Measurements from ENCODE around the gene SLC29A3. TPM values are rescaled to one million over a fixed set of nuclear protein-coding genes. Genes with fewer than 3 reads are reported as not detected.

SLC29A3 gene
- total RNA-seq, 1 donor from 2014 or later: 5.6 TPM

DNA sequence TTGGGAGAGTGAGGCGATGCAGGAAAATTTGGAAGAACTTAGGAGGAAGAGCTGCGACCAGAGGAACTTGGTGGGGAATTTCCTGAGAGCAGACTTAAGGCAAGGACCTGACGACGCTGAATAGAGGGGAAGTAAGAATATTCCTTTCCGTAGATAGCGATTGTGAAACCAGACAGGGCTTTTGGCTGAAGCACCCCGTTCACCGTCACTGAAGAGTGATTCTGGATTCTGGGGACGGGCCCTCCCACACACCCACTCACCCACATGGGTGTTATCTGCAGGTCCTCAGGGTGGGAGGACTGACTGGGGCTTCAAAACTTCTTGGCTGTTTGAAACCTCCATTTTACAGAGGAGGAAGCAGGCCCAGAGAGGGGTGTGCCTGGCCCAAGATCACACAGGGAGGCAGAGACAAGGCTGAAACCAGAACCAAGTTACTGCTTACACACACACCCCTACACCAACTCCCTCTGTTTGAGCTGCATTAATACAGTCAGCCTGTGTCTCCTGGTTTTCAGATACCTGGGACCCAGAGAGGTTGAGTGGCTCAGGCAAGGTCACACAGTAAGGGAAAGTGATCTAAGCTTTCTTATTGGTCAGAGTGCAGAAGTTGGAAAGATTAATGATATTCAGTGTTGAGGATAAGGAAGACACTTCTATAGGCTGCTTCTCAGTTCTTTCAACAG lies 40.4 kb downstream of the SLC29A3 start:
- Mint-ChIP-seq H3K36me3 (ENCODE audit: low read depth) (peaks cover 4% of the 10 kb centered on the region), H3K4me3 (no peak overlapping the region), H3K4me1 (no peaks in the 10 kb centered on the region), H3K27ac (no peak overlapping the region), H3K9me3 (no peaks in the 10 kb centered on the region), H3K27me3 (no peaks in the 10 kb centered on the region)
- DNase-seq: no peak
- intact Hi-C loops (cut with micrococcal nuclease): no loop called here

DNA sequence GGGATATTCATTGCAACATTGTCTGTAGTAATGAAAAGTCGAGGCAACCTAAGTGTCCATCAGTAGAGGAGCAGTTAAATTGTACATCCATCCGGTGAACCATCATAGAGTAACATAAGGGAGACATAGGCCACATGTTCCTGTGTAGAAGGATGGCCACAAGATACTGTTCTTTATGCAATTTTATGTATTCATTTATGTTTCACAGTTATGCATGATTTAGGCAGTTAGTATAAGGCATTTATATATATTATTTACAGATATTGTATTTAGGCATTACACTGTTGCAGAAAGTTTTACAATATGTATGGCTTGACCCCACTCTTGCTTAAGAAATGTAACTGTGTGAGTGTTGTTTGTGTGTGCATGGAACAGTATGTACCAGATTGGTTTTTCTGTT lies 41.7 kb downstream of the SLC29A3 start:
- Mint-ChIP-seq H3K27me3 (no peaks in the 10 kb centered on the region), H3K27ac (no peak overlapping the region), H3K9me3 (no peaks in the 10 kb centered on the region), H3K36me3 (ENCODE audit: low read depth) (peaks cover 4% of the 10 kb centered on the region), H3K4me1 (no peaks in the 10 kb centered on the region), H3K4me3 (no peak overlapping the region)
- intact Hi-C loops (cut with micrococcal nuclease): no loop called here
- no peak for DNase-seq

DNA sequence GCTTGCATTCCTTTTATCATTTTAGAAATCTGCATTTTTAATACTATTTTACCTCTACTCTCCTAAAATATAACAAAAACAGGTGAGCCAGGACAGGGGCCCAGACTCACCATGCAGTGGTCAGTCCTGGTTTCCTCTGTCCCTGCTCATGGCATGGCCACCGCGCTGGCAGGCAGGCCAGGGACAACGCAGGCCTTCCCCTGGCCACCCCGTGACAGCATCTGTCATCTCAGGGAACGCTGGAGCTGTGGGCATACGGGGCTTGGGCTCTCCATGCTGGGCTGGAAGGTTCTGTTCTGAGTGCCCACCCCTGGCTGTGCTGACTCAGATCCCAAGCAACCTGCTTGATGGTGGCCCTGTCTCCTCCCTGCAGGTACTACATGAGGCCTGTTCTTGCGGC lies 42.5 kb downstream of the SLC29A3 start:
- no peak overlapping the region for H3K27ac Mint-ChIP-seq
- H3K4me1 Mint-ChIP-seq: no peaks in the 10 kb centered on the region

DNA sequence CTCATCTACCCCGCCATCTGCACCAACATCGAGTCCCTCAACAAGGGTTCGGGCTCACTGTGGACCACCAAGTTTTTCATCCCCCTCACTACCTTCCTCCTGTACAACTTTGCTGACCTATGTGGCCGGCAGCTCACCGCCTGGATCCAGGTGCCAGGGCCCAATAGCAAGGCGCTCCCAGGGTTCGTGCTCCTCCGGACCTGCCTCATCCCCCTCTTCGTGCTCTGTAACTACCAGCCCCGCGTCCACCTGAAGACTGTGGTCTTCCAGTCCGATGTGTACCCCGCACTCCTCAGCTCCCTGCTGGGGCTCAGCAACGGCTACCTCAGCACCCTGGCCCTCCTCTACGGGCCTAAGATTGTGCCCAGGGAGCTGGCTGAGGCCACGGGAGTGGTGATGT lies 43.1 kb downstream of the SLC29A3 start:
- H3K4me3 Mint-ChIP-seq: no peak overlapping the region
- H3K9me3 Mint-ChIP-seq: no peaks in the 10 kb centered on the region
- intact Hi-C loops (cut with micrococcal nuclease): no loop called here
- DNase-seq: no peak
- no peaks in the 10 kb centered on the region for H3K4me1 Mint-ChIP-seq
- H3K27ac Mint-ChIP-seq: no peak overlapping the region
- no peaks in the 10 kb centered on the region for H3K27me3 Mint-ChIP-seq
- peaks cover 4% of the 10 kb centered on the region for H3K36me3 Mint-ChIP-seq (ENCODE audit: low read depth)

More for the DNA sequence above, 42.5 kb downstream of the SLC29A3 start:
- Mint-ChIP-seq H3K36me3 (ENCODE audit: low read depth) (peaks cover 4% of the 10 kb centered on the region), H3K9me3 (no peaks in the 10 kb centered on the region), H3K4me3 (no peak overlapping the region), H3K27me3 (no peaks in the 10 kb centered on the region)
- intact Hi-C loops (cut with micrococcal nuclease): no loop called here
- DNase-seq: no peak

DNA sequence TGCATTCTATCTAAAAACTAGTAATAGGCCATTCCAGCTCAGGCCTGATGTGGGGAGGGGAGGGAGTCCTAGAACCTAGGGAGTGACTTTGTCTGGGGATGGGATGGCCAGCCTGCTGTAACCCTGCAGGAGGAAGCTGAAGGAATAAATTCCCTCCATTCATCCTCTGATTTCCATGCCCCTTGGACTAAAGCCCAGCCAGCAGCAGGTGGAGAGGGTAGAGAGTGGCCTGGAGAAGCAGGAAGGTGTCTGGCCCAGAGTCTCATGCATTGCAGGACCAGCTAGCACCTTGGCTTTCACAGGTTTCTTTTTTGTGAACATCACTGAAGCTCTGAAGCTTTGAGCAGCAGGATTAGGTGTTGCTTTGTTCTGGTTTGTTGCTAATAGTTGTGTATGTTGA lies 44.9 kb downstream of the SLC29A3 start:
- intact Hi-C loops (cut with micrococcal nuclease): no loop called here
- H3K36me3 Mint-ChIP-seq (ENCODE audit: low read depth): peaks cover 4% of the 10 kb centered on the region
- DNase-seq: no peak
- H3K27ac Mint-ChIP-seq: no peak overlapping the region
- no peaks in the 10 kb centered on the region for H3K4me1 Mint-ChIP-seq
- no peaks in the 10 kb centered on the region for H3K9me3 Mint-ChIP-seq
- no peaks in the 10 kb centered on the region for H3K27me3 Mint-ChIP-seq
- H3K4me3 Mint-ChIP-seq: no peak overlapping the region

DNA sequence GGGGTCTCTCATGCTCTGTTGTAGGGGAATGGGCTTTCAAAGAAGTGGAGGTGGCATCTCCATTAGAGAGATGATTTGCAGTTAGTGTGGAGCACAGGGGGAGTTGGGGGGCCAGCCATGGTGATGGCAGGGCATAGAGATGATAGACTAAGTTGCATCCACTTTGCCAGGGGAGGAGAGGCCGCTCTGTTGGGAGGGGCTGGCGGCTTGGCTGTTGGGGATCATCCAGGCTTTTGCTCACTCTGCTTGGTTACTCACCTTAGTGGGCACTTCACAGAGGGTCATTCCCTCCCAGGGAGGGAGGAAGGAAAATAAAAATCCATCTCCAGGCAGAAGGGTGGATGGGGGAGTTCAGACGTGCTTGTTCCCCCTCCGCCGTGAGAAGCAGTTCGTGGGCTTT lies 46.3 kb downstream of the SLC29A3 start:
- intact Hi-C loops (cut with micrococcal nuclease): no loop called here
- H3K36me3 Mint-ChIP-seq (ENCODE audit: low read depth): peaks cover 2% of the 10 kb centered on the region
- H3K27ac Mint-ChIP-seq: peak overlapping the region; percentile 35
- no peaks in the 10 kb centered on the region for H3K4me1 Mint-ChIP-seq
- no peaks in the 10 kb centered on the region for H3K27me3 Mint-ChIP-seq
- DNase-seq: no peak
- no peak overlapping the region for H3K4me3 Mint-ChIP-seq
- H3K9me3 Mint-ChIP-seq: no peaks in the 10 kb centered on the region

DNA sequence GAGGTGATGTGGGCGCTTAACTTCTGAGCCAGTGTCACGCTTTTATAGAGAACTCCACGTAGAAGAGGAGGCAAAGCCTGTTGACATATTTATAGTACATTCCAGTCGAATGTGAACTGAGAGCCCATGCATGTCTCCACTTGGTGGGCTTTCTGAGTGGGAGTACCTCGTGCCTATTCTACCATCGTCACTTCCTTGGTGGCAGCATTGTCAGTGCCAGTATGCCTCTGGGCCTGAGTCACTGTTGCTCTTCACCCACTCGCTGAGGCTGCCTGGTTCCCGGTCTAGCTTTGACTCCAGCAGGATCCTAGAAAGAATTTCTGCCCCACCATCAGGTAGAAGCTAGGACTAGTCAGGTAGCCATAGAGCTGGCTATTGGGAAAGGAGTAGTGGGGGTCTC lies 47.6 kb downstream of the SLC29A3 start:
- no peak overlapping the region for H3K4me3 Mint-ChIP-seq
- intact Hi-C loops (cut with micrococcal nuclease): no loop called here
- DNase-seq: no peak
- H3K4me1 Mint-ChIP-seq: no peaks in the 10 kb centered on the region
- H3K27ac Mint-ChIP-seq: no peak overlapping the region
- peaks cover 5% of the 10 kb centered on the region for H3K27me3 Mint-ChIP-seq
- no peaks in the 10 kb centered on the region for H3K9me3 Mint-ChIP-seq
- H3K36me3 Mint-ChIP-seq (ENCODE audit: low read depth): peaks cover 2% of the 10 kb centered on the region

DNA sequence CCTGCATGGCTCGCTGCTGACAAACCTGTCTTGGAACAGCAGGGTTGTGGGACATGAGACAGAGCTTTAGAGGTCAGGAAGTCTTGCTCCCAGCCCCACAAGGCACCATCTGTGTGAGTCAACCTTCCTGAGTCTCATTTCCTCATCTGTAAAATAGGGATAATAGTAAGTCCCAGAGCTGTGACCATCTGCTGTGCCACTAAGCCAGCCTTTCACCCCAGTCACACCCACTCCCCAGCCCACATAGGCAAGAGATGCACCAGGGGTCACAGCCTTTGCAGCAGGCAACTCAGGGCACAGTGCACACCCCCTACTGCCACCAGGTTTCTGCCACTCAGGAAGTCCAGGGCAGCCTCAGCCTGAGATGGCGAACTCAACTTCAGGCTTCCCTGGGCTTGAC lies 48.2 kb downstream of the SLC29A3 start:
- H3K27ac Mint-ChIP-seq: no peak overlapping the region
- H3K4me3 Mint-ChIP-seq: no peak overlapping the region
- no peaks in the 10 kb centered on the region for H3K36me3 Mint-ChIP-seq (ENCODE audit: low read depth)
- no peaks in the 10 kb centered on the region for H3K4me1 Mint-ChIP-seq
- intact Hi-C loops (cut with micrococcal nuclease): no loop called here
- H3K9me3 Mint-ChIP-seq: no peaks in the 10 kb centered on the region
- peaks cover 6% of the 10 kb centered on the region for H3K27me3 Mint-ChIP-seq
- no peak for DNase-seq

DNA sequence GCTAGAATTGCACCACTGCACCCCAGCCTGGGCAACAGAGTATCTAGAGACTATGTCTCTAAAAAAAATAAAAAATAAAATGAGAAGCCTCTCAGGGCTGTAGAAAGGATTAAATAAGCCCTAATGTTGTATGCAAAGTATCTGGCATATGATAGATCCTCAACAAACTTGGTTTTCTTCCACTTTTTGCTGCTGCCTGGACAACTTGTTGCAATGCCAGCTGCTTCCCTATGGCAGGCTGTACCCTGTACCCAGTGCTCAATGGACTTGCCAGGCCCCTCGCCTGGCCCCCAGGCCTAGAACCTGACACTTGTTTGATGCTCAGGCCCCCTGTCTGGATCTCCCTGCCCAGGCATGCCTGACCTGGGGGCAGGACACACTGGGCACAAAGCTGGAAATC lies 49.1 kb downstream of the SLC29A3 start:
- intact Hi-C loops (cut with micrococcal nuclease): no loop called here
- no peak overlapping the region for H3K4me3 Mint-ChIP-seq
- no peaks in the 10 kb centered on the region for H3K36me3 Mint-ChIP-seq (ENCODE audit: low read depth)
- H3K27me3 Mint-ChIP-seq: peaks cover 6% of the 10 kb centered on the region
- H3K9me3 Mint-ChIP-seq: no peaks in the 10 kb centered on the region
- no peak overlapping the region for H3K27ac Mint-ChIP-seq
- no peak for DNase-seq
- no peaks in the 10 kb centered on the region for H3K4me1 Mint-ChIP-seq

DNA sequence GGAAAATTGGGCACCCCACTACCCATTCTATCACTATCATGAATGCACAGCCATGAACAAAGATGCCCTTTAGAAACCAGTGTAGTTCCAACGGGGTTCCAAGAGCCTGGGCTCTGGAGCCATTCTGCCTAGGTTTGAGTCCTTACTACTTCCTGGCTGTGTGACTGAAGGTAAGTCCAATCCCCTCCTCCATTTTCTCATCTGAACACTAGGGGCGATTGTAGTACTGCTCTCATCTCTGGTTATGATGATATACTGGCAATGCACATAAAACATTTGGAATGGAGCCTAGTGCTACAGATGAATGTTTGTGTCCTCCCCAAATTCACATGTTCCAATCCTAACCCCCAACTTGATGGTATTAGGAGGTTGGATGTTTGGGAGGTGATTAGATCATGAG lies 49.6 kb downstream of the SLC29A3 start:
- intact Hi-C loops (cut with micrococcal nuclease): no loop called here
- H3K36me3 Mint-ChIP-seq (ENCODE audit: low read depth): no peaks in the 10 kb centered on the region
- H3K4me1 Mint-ChIP-seq: no peaks in the 10 kb centered on the region
- DNase-seq: no peak
- H3K4me3 Mint-ChIP-seq: no peak overlapping the region
- H3K9me3 Mint-ChIP-seq: no peaks in the 10 kb centered on the region
- H3K27ac Mint-ChIP-seq: no peak overlapping the region
- H3K27me3 Mint-ChIP-seq: peaks cover 6% of the 10 kb centered on the region

DNA sequence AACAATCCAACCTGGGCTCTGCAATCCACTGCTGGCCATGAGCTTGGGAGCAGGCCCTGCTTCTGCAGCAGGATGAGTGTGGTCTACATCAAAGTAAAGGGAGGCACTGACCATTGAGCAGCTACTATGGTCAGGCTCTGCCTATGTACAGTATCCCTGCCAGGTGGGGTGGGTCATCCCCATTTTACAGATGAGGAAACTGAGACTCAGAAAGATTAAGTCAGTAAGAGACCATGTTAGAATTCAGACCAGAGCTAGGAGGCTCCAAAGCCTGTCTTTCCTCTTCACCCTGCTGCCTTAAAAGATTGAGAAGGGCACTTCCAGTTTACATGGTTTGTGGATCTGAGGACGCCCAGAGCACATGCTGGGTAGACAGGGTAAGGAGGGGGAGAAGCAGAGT lies 50.5 kb downstream of the SLC29A3 start:
- peaks cover 6% of the 10 kb centered on the region for H3K27me3 Mint-ChIP-seq
- intact Hi-C loops (cut with micrococcal nuclease): no loop called here
- H3K4me1 Mint-ChIP-seq: no peaks in the 10 kb centered on the region
- H3K4me3 Mint-ChIP-seq: no peak overlapping the region
- no peak overlapping the region for H3K27ac Mint-ChIP-seq
- H3K9me3 Mint-ChIP-seq: no peaks in the 10 kb centered on the region
- no peaks in the 10 kb centered on the region for H3K36me3 Mint-ChIP-seq (ENCODE audit: low read depth)
- no peak for DNase-seq

DNA sequence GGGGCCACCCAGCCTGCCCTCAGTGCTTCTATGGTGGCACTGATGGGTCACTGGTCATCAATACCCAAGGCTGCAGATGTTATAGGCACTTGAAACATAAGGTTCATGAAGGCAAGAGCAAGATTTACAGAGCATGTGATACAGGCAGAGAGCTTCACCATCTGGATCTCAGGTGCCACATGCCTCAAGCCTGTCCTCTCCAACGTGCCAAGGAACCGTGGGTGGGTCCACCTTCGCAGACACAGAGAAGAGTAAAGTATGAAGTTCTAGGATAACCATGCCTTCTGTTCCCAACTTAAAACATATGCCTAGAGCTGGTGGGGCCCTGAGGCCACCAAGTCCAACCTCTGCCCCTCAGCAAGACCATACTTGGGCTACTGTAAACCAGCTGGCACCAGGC lies 51.0 kb downstream of the SLC29A3 start:
- H3K27ac Mint-ChIP-seq: no peak overlapping the region
- intact Hi-C loops (cut with micrococcal nuclease): no loop called here
- H3K36me3 Mint-ChIP-seq (ENCODE audit: low read depth): no peaks in the 10 kb centered on the region
- no peak for DNase-seq
- no peaks in the 10 kb centered on the region for H3K4me1 Mint-ChIP-seq
- H3K4me3 Mint-ChIP-seq: no peak overlapping the region
- H3K27me3 Mint-ChIP-seq: peaks cover 8% of the 10 kb centered on the region
- H3K9me3 Mint-ChIP-seq: no peaks in the 10 kb centered on the region

DNA sequence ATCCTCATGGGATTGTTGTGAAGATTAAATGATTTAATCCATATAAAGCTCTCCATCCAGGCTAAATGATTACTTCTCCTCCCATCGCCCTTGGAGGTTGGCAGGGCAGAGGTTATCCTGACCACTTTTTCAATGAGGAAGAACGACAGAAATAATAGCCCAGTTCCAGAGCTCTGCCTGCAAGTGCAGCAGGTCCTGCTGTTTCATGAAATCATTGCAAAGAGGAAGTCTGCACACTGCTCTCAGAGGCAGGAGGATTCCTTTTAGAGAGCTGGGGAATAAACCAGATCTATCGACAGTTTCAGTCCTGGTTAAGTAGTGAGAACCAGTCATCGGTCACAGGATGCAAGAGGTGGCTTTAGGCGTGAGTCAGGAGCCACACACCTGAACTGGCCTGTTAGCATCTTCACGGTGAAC lies 52.7 kb downstream of the SLC29A3 start:
- no peak for DNase-seq
- H3K4me3 Mint-ChIP-seq: no peak overlapping the region
- H3K9me3 Mint-ChIP-seq: no peaks in the 10 kb centered on the region
- no peaks in the 10 kb centered on the region for H3K4me1 Mint-ChIP-seq
- H3K27me3 Mint-ChIP-seq: peaks cover 8% of the 10 kb centered on the region
- no peak overlapping the region for H3K27ac Mint-ChIP-seq
- no peaks in the 10 kb centered on the region for H3K36me3 Mint-ChIP-seq (ENCODE audit: low read depth)
- intact Hi-C loops (cut with micrococcal nuclease): no loop called here

DNA sequence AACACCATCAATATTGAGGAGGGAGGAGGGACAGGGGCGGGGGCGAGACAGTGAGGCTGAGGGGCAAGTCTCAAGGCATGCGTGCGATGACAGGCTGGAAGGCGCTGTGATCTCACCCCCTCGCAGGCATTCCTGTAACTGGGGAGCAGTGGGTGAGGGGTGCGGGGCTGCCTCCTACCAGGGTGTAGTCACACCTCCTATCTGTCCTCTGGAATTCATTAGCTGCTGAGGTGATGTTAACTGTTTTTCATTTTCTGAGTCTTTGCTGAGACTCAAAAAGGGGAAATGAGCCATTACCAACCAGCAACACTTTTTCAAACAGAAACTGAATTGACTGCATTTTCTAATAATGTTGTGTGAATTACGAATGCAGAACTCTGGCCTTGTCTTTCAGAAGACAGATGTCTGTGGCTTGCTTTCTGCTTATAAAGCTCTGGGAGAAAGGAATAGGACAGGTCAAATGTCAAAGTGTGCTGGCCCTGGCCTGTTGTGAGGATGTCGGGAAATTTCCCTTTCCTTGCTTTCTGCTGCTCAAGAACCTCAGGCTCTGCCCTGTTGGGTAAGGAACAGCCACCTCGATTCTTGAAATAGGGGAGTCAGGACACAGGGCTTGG lies 53.9 kb downstream of the SLC29A3 start:
- Mint-ChIP-seq H3K36me3 (ENCODE audit: low read depth) (no peaks in the 10 kb centered on the region), H3K27ac (no peak overlapping the region), H3K4me3 (no peak overlapping the region), H3K27me3 (peaks cover 8% of the 10 kb centered on the region), H3K9me3 (no peaks in the 10 kb centered on the region), H3K4me1 (peaks cover 4% of the 10 kb centered on the region)
- intact Hi-C loops (cut with micrococcal nuclease): no loop called here
- no peak for DNase-seq

All from activated CD4-positive, alpha-beta T cell treated with anti-CD3 and anti-CD28 coated beads, Interleukin-2, amount 10 ng/mL, durations not matched to agents 24 days and 14 days (primary cell).